Stimulated activated CD8-positive, alpha-beta memory T cell treated with anti-CD3 and anti-CD28 coated beads, Interleukin-4, amount 100 ng/mL, for 1 hour (primary cell): ENCODE data around the gene ZNF821.
A peak's percentile ranks its signal among the peaks of the same experiment; 100 is the strongest.
"Not testable (repeated sequence)": the region's sequence is repeated elsewhere in the genome, so short reads cannot be mapped to it uniquely, and the experiment has no call there.

ENCODE experiments used
- DNase-seq, 2 donors: peaks; one replicate each; pipeline ENCODE4 v3.0.0-alpha.2; 2020; ENCODE audit warnings: low read depth in 2 of 2, low spot score in 1 of 2

Gene ZNF821, protein sequence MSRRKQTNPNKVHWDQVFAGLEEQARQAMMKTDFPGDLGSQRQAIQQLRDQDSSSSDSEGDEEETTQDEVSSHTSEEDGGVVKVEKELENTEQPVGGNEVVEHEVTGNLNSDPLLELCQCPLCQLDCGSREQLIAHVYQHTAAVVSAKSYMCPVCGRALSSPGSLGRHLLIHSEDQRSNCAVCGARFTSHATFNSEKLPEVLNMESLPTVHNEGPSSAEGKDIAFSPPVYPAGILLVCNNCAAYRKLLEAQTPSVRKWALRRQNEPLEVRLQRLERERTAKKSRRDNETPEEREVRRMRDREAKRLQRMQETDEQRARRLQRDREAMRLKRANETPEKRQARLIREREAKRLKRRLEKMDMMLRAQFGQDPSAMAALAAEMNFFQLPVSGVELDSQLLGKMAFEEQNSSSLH

DNA sequence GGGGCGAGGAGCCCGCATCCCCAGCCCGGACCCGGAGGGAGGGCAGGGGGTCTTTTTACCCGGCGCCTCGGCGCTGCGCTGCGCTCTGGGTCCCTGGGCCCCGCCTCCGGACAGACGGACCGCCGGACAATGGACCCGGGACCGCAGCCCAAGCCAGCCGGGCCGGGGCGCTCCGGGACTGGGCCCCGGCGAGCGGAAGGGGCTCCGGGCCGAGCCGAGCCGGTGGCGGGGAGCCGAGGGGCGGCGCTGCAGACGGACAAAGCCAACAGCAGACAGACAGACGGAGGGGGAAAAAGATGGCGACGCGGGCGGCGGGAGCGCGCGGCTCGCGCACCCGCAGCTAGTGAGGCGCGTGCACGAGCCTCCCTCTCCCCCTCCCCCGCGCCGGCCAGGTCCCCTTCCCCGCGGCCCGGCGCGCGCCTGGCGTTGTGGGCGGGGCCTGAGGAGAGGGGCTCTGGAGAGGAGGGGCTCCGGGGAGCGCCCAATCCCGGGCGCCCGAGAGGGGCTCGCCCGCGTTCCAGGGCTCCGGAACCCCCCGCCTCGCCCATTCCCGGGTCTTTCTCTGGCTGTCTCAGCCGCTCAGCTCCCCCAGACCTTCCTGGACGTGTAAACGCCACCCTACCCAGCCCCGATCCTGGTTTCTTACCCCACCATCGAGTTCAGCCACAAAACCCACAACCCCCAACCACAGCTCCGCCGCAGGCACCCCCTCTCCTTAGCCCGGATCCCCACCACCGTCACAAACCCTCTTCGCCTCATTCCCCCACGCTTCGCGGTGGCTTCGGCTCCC is at the start of gene ZNF821:
Gene ZNF821 (minus strand): TSS at position 334 of the 790 bp plus-strand sequence. CDS start 4,236 bp downstream, outside the sequence.
- peak; percentile 24 to 40 for DNase-seq

DNA sequence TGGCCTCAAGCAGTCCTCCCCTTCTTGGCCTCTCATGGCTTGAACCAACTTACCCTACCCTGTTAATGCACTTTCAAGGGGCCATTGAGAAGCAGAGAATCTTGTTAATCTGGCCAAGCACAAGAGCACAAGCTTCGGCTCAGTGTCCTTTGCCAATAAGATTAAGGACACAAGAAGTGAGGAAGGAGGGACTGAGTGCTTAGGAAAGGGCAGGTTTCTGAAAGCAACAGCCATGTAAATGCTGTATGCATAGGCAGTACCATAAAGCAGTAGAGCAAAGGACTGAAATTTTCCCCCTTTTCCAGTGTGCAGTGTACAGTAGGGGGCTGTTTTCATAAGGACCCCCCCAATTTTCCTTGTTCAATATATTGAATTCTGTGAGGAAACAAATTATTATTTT is 49.0 kb upstream of the ZNF821 start:
- no peak for DNase-seq

DNA sequence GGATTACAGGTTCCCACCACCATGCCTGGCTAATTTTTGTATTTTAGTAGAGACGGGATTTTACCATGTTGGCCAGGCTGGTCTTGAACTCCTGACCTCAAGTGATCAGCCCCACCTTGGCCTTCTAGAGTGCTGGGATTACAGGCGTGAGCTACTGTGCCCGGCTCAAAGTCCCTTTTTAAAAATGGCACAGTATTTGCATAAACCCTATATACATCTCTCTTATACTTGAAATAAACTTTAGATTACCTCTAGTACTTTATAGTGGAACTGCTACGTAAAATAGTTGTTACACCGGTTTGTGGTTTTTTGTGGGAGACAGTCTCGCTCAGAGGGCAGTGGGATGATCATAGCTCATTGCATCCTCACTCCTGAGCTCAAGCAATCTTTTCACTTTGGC is 47.6 kb upstream of the ZNF821 start:
- DNase-seq: no peak

DNA sequence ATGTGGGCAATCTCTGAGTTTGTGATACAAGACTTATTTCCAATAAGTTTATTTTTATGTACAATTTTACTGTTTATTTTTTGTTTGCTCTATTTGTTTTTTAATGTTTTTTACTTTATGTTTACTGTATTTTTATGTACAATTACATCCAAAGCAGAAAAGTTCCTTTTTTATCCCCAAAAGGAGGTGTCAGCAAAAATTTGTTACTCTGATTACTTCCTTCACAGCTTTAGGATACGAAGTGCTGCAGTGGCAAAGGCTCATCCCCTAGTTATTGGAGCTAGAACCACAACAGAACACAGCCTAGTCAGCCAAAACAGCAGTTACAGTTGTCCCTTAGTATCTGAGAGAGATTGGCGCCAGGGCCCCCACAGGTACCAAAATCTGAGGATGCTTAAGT is 47.0 kb upstream of the ZNF821 start:
- DNase-seq: no peak

DNA sequence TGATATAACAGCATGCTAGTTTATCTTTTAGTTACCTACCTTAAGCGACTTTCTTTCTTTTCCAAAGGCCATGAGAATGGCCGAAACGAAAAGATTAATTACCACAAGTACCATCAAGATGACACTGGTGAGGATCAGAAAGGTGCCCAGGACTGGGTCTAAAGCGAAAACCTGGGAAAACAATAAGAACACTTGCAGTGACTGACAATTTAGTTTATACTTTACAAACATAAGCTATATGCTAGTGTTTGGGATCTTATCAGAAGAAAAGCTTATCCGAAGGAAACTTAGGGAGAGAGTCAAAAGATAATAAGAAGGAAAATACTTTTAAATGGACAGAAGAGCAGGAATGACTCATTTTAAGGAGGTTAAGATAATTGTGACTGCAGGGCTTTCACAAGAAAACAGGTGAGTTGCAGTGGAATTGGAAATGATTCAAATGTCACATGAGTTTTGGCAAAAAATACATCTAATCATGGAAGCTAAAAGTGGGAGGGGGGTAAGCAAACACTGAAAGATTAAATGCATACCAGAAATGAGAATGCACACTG is 46.1 kb upstream of the ZNF821 start:
- DNase-seq: no peak

DNA sequence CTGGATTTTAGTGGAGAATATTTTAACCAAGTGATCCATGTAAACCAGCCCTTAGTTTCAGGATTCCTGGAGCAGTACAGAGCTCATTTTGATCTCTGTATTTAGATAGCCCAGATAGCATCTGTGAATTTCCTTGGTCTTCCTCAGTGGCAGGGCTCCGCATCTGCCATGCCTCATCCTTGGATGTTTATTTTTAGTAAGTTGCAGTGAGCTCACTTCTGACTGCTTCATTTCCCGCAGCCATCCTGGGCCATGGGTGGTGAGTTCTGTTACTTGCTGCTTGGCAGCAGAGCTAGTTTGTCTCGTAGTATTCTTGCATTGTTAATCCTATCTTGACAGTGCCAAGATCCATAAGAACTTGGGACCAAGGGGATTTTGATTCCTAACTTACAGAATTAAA is 45.1 kb upstream of the ZNF821 start:
- DNase-seq: no peak

DNA sequence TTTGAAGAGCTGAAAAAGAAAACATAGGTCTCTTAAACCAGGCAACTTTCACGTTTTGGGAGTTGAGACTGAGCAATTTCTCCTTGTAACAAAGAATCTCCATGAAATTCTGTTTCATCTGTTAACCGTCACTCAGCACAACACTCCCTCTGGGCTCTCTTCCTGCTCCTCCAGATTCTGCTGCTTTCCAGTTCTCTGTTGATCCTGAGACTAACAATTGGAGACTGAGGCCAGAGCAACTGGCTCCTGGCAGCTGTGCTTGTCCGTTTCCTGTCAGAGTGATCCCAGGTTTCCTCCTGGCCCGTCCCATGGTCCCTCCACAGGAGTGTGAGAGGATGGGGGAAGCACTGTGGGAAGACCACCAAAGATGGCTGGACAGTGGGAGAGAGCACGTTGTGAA is 43.8 kb upstream of the ZNF821 start:
- no peak for DNase-seq

DNA sequence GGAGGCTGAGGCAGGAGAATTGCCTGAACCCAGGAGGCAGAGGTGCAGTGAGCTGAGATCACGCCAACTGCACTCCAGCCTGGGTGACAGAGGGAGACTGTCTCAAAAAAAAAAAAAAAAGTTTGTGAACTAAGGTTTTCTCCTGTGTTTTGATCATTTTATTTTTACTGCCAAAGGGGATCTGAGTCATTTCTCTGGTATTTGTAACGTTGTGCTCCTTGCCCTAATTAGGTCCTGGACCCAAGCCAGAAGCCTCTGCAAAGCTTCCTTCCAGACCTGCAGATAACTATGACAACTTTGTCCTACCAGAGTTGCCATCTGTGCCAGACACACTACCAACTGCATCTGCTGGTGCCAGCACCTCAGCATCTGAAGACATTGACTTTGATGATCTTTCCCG is 43.4 kb upstream of the ZNF821 start:
- DNase-seq: no peak

DNA sequence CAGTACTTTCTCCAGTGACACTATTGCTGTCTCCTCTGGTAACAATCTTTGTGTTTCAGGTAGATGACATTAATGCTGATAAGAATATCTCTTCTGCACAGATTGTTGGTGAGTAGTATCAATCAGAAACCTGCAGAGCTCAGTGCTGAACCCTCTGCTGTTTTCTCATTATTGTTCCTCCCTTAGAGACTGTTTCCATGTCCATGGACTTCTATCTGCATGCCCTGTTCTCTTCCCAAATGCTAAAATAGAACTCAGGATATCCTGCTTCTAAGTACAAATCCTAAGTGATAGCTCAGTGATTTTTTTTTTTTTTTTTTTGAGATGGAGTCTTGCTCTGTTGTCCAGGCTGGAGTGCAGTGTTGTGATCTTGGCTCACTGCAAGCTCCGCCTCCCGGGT is 40.7 kb upstream of the ZNF821 start:
- DNase-seq: no peak

DNA sequence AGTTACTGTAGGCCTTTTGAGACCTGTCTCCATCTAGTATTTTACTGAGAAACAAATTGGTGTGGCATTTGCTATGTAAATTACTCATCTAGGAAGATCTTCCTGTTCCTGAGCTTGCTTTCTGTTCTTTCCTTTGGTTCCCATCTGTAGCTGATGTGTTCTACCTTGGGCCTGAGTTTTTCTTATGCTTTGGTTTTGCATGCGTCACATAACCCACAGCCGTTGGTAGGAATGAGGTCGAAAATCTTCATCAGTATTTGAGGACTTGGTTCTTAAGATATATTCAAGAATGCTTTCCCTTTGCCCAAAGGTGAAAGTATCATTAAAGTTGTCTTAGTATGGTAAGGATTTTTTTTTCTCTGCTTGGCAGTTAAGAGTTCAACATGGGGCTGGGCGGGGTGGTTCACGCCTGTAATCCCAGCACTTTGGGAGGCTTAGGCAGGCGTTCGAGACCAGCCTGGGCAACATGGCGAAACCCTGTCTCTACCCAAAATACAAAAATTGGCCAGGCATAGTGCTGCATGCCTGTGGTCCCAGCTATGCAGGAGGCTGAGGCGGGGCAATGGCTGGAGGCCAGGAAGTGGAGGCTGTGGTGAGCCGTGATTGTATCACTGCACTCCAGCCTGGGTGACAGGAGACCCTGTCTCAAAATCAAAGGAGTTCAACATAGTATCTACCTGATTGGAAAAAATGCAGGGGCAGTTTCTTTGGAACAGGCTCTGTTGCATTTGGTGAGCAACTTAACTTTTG is 40.1 kb upstream of the ZNF821 start:
- DNase-seq: no peak

DNA sequence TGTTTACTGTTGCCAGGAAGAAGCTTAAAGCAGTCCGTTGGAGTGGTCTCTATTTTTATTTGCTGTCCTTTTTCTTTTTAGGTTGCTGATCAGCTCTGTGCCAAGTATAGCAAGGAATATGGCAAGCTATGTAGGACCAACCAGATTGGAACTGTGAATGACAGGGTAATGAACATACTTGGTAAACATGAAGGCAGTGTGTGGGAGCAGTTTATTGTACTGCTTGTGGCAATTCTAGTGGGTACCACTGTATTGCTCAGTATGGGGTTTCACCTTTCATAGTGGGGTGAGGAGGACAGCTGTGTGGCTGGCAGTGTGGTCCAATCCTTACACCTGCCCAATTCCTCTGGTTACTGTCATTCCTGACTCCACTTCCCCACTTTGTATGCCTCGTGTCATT is 36.7 kb upstream of the ZNF821 start:
- no peak for DNase-seq

DNA sequence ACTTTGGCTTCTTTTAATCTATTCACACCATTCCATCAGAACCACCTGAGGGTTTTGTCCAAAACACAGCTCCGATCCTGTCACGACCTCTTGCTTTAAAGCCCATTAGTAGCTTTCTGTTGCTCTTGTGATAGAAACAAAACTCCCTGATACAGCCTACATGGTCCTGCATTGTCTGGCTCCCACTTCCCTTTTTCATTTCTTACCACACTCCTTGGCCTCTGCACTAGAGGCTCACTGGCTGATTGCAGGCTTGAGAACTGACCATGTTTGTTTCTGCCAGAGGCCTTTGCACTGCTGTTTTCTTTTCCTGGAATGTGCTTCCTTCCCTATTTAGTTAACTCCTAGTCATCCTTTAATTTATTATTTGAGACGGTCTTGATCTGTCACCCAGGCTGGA is 35.1 kb upstream of the ZNF821 start:
- no peak for DNase-seq

DNA sequence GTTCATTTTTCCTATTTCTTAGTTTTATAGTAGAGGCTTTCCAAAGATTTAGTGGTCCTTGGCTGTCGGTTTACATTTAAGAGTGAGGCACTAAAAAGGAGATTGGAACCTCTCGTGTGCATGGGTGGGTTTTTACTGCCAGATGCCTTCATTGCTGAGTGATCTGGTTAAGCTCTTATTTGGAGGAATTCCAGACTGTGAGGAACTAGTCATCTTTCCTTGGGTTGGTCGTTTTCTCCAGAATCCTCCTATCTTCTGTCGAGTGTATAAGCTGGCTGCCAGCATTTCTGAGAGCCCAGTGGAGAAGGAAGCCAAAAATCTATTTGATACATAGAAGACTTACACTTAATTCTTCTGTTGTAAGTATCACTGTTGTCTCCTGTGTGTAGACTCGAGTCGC is 33.9 kb upstream of the ZNF821 start:
- no peak for DNase-seq

DNA sequence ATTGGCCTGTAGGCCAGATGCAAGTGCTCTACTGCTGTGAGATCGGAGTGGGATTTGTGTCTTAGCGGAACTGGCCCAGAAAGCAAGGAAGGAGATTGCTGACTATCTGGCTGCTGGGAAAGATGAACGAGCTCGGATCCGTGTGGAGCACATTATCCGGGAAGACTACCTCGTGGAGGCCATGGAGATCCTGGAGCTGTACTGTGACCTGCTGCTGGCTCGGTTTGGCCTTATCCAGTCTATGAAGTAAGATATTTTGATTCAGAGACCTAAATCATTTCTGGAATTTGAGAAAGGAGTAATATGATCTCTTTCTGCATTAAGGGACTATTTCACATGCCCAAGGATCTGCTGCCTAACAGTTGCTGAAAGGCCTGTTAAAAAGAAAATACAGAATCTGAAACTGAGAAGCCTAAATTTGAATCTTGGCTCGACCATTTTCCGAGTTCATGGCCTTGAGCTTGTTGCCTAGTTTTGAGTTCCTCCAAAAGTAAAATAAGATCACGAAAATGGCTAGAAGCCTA is 32.5 kb upstream of the ZNF821 start:
- DNase-seq: no peak

DNA sequence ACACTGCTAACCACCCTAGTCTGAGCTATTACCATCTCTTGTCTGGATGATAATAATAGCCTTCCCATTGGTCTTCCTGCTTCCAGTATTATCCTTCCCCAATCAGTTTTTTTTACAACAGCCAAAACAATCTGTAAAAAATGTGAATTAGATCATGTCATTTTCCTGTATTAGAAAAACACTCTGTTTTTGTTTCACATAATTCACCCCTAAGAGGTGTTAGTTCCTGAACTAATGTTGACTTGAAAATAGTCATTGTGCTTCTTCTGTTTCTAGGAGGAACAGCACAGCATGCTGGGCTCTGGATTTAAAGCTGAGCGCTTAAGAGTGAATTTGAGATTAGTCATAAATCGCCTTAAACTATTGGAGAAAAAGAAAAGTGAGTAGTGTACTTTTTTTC is 31.4 kb upstream of the ZNF821 start:
- no peak for DNase-seq

DNA sequence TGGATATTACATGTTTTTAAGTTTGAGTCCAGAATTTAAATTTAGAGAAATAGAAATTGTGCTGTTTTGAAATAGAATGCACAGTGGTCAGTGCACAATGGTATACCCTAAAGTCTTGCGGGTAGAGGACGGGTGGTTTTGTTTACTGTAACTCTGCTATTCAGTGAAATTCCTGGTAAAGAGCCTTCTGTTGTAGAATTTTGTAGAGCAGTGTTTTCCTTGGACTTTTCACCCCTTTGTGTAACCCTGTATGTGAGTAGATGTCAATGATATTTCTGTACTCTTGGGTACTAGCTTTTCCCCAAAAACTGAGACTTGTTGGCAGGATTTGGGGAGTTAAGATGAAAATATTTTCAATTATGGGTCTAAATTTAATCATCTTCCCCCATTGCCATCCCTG is 30.8 kb upstream of the ZNF821 start:
- no peak for DNase-seq

DNA sequence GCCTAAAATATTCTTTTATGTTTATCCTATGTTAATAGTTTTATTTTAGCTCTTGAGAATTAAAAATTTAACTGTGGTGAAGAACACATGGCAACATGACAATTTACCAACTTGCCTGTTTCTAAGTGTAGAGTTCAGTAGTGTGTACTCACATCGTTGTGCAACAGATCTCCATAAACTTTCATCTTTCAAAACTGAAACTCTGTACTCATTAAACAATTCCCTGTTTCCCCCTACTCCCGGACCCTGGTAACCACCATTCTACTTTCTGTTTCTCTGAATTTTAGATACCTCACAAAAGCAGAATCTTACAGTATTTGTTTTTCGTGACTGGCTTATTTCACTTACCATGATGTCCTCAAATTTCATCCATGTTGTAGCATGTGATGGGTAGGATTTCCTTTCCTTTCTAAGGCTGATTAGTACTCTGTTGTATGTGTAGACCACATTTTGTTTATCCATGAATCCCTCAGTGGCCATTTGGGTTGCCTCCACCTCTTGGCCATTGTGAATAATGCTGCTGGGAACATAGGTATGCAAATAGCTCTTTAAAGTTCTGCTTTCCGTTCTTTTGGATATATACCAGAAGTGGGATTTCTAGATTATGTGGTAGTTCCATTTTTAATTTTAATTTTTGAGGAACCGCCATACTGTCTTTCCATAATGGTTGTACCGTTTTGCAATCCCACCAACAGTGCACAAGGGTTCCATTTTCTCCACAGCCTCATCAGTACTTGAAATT is 28.7 kb upstream of the ZNF821 start:
- no peak for DNase-seq

DNA sequence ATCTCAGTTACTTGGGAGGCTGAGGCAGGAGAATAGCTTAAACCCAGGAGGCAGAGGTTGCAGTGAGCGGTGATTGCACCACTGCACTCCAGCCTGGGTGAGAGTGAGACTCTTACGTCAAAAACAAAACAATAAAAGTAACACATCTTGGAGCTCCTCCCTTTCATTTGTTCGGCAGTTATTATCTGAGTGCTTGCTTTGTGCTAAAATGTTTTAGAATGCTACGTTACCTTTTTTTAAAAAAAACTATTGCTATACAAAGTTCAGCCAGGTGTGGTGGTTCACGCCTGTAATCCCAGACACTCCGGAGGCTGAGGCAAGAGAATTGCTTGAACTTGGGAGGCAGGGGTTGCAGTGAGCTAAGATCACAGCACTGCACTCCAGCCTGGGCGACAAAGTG is 27.1 kb upstream of the ZNF821 start:
- DNase-seq: no peak

DNA sequence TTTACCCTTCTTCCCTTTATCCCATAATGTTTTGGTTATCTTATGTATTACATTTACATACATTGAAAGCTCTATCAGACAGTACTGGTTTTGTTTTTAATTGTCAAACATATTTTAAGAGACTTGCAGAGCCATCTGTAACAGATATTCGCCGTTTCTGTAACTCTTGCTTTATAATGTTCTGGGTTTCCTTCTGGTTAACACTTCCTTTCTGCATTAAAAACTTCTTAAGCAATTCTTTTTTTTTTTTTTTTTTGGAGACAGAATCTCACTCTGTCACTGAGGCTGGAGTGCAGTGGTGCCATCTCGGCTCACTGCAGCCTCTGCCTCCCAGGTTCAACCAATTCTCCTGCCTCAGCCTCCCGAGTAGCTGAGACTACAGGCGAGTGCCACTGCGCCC is 21.8 kb upstream of the ZNF821 start:
- DNase-seq: not testable (repeated sequence)

DNA sequence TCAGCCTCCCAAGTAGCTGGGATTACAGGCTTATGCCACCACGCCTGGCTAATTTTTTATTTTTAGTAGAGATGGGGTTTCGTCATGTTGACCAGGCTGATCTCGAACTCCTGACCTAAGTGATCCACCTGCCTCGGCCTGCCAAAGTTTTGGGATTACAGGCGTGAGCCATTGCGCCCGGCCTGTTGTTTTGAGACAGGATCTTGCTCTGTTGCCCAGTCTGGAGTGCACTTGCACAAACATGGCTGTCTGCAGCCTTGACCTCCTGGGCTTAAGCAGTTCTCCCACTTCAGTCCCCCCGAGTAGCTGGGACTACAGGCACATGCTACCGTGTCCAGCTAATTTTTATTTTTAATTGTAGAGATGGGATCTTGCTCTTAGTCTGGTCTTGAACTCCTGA is 20.3 kb upstream of the ZNF821 start:
- DNase-seq: no peak

DNA sequence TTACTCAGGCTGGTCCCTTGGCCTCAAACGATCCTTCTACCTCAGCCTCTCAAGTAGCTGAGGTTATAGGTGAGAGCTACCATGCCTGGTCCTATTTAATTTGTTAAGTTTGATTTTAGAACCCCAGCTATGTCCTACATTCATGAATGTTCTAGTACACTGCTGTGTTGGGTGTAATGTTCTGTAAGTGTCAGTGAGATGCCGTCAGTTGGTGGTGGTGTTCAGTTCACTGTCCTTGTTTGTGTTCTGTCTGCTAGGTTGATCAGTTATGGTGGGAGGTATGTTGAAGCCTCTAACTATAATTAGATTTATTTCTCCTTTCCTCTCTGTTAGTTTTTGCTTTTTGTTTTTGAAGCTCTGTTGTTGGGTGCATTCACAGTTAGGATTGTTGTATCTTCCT is 19.6 kb upstream of the ZNF821 start:
- no peak for DNase-seq
